ENCODE data around the gene CABLES2.

Gene CABLES2

DNA sequence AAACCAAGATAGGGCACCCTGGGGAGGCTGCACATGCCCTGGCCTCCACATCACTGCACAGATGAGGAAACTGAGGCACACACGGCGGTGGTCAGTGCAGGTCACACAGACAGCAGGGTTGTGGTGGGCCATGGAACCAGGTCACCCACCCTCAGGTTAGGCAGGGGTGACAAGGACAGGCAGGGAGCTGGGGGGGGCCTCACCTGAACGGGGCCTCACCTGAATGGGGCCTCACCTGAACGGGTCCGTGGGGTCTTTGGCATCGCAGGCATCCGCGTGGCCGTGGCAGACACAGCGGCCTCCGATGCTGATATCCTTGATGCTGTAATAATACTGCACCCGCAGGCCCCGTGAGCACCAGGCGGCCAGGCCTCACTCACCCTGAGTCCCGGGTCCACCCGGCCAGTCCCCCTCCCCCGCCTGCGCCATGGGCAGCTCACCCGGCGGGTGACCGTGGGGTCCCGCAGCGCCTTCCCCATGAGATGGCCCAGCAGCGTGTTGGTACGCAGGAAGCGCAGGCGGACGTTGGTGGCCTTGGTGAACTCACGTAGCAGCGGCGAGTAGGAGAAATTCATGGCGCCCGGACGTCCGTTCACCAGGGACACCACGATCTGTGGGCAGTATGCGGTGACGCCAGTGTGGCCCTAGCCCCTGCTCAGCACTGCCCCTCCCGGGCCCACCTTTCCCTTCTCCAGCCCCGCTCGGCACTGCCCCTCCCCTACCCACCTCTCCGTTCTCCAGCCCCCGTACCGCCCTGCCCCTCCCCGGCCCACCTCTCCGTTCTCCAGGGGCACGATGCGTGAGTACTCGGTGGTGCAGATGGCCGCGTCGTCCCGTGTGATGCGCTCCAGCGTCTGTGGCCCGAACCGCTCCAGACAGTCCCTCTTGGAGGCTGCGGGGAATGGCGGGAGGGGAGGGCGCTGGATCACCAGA lies 55.4 kb downstream of the CABLES2 start:
- H3K4me3 ChIP-seq (ENCODE audit: low read depth, low read length), result no peak overlapping the region

DNA sequence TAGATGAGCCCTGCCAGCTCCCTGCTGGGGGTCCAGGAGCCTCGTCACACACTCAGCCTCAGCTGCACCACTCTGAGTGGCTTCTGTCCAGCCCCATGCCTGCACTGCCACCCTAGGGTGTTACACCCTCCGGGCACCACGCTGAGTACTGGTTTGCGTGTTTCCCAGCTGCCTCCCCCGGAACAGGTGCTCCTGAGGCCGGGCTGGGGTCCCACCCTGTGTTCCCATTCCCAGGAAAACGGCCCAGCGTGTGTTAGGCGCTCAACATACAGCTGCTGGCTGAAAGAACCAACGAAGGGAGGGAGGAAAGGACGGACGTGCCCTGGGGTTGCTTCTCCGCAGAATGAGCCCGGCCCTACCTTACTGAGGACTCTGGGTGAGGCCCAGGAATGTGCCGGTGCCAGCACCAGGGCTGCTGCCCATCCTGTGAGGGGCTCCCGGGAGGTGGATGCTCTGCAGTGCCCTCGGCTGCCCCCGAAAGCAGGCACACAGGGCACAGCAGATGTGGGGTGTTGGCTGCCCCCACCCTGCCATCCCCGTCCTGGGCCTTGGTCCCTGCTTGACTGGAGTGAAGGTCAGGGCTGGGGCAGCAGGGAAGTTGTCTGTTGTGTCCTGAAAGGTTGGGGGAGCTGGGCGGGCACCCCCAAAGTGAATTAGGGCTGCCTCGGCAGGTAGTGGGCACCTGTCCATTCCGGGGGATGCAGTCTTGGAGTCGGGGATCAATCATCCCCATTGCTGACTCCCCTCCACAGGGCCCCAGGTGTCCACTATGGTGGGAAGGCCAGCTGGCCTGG lies 56.3 kb downstream of the CABLES2 start:
- H3K4me3 ChIP-seq (ENCODE audit: low read depth, low read length), result no peak overlapping the region

DNA sequence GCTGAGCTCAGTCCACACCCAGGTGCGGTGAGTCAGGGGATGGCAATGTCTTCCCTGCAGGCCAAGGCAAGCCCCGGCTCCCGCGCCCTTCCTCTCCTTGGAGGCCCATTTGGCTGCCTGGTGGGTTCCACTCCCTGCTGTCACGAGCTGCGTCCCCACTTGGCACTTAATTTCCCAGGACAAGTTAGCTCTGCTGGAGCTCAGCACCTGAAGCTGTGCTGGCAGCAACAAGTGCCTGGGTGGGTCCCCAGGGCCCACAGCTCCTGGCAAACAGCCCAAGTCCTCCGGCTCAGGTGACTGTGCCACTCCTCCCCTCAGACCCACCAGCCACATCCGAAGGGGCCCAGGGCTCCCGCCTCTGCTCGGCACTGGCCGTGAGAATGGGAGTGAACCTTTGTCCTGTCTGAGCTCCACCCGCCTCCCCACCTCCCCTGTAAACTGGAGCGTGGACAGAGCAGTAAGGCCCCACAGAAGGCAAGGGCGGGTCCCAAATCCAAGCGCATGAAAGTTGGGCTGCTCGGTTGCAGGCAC lies 56.9 kb downstream of the CABLES2 start:
- no peak overlapping the region for H3K4me3 ChIP-seq (ENCODE audit: low read depth, low read length)

DNA sequence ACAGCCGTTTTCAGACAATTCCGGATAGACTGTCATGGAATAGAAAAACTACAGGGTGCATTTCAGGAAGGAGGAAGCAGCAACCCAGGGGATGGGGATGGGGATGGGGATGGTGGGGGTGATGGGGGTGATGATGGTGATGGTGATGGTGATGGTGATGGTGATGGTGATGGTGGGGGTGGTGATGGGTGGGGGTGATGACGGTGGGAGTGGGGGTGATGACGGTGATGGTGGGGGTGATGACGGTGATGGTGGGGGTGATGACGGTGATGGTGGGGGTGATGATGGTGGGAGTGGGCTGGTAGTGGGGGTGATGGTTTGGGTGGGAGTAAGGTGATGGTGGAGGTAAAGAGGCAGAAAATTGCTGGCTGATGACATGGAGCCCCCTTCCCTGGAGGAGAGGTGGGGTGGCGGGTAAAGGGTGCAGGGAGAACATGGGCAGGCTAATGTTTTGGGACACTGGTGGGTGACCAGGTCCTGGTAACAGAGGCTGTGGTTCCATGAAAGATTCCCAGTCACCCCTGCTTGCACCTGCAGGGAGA lies 57.5 kb downstream of the CABLES2 start:
- H3K4me3 ChIP-seq (ENCODE audit: low read depth, low read length), result no peak overlapping the region

DNA sequence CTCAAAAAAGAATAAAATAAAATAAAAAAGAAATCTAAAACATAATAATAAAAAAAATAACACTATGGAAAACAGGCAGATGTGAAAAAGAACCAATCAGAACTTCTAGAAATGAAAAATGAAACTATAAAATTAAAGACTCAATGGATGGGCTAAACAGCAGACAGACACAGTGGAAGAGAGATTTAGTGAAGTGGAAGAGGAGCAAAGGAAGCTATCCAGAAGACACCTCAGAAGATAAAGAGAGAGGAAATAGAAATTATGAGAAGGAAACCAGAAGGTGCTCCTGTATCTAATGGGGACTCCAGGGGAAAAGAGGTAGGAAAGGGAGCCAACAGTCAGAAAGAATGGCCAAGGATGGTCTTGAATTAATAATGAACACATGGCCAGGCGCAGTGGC lies 58.5 kb downstream of the CABLES2 start:
- H3K4me3 ChIP-seq (ENCODE audit: low read depth, low read length), result no peak overlapping the region

DNA sequence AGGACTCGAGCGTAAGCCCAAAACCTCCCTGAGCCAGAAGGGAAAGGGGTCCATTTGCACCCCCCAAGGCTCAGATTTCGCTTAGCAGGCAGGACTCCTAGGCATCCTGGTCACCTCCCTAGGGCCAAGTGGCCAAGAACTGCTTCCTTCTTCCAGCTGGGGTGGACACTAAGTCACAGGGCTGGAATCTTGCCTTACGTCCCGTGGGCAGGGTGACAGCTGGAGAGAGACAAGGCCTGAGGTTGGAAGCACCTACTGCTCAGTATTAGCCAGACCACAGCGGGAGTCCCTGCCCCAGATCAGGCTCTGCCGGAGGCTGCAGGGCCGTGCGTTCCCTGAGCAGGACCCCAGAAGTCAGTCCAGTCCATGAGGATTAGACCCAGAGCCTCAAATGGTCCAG lies 59.6 kb downstream of the CABLES2 start:
- H3K4me3 ChIP-seq (ENCODE audit: low read depth, low read length), result no peak overlapping the region

DNA sequence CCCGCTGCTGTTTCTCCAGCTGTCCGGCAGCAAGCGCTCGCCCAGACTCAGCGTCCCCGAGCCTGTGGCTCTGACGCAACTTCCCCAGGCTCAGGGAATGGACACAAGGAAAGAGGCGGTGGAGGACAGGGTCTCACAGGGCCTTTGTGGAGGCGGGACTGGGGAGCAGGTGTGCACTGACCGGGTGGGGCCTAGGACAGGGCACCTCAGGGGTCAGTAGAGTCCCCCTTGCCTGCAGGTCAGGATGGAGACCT lies 60.0 kb downstream of the CABLES2 start:
- H3K4me3 ChIP-seq (ENCODE audit: low read depth, low read length), result no peak overlapping the region

DNA sequence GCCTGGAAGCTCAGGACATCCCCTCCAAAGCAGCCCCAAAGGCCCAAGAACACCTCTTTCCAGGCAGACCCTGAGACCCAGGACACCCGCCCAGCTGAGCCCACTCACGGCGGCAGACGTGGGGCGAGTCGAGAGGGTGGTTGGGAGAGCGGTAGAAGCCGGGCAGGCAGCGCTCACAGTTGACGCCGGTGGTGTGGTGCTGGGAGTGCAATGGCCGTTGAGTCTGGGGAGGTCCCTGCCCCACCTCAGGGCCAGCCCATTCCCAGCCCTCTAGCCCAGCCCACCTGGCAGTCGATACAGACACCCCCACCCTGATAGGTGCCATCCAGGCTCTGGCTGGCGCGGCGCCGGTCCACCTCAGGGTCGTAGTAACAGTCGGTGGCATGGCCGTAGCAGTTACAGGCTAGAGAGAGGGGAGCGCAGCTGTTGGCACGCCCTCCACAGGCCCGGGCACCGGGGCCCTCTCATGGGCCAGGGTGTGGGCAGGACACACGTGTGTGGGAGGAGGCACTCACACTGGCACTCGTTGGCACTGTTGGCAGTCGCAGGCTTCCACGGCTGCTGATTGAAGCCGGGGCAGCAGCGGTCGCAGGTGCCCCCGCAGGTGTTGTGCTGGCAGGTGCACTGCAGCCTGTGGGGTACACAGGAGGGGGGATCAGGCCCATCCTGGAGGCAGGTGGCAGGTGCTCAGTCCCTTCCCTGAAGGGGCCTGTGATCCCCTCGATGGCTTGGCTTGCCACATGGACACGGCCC lies 60.5 kb downstream of the CABLES2 start:
- no peak overlapping the region for H3K4me3 ChIP-seq (ENCODE audit: low read depth, low read length)

DNA sequence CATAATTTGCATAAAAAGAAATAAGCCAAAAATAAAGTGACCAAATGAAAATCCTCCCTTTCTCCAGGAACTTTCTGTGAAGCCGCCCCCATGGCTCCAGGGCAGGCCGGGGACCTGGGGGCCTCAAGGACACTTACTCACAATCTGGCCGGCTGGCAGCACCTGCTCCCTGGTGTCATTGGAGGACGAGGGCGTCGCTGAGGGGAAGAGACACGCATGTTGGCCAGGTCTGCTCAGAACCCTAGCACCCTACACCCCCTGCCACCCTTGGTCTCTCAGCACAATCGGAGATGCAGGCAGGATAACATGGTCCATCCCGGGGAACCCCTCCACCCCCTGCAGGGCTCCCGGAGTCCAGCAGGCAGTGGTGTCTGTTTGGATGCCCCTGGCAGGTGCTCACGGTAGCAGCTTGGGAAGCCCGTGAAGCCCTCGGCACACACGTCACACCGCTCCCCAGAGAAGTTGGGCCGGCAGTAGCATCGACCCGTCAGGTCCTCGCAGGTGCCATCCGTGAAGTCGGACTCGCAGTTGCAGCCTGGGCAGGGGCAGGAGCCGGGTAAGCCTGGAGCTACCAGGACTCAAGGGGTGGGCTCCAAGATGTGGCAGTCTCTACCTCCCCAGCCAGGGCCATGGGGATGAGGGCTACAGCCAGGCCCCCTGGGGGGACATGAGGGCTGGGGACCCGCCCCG lies 61.3 kb downstream of the CABLES2 start:
- H3K4me3 ChIP-seq (ENCODE audit: low read depth, low read length), result no peak overlapping the region

DNA sequence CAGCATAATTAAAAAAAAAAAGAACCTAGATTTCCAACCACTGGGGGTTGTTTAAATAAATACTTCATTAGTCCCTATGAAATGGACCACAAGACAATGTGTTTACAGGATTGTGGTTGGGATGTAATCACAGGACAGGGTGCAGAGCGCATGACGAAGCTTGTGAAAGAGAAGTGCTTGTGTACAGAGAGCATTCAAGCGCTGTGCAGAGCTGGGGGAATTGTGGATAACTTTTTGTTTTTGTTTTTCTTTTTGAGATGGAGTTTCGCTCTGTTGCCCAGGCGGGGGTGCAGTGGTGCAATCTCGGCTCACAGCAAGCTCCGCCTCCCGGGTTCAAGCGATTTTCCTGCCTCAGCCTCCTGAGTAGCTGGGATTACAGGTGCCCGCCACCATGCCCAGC lies 62.3 kb downstream of the CABLES2 start:
- no peak overlapping the region for H3K4me3 ChIP-seq (ENCODE audit: low read depth, low read length)

DNA sequence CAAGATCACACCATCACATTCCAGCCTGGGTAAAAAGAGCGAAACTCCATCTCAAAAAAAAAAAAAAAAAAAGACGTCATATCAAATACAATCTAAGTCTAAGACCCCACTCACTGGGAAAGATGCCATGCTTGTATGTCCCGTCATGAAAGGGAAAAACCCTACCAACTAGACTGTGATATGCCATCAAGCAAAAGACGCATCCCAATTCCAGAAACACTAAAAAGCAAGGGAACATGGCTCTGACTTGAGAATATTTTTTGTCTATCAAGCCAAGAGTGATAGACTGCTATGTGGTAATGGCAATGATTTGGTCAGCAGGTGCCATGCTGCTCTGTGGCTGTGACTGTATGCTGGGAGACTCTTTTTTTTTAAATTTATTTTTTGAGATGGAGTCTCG lies 63.0 kb downstream of the CABLES2 start:
- H3K4me3 ChIP-seq (ENCODE audit: low read depth, low read length), result no peak overlapping the region

DNA sequence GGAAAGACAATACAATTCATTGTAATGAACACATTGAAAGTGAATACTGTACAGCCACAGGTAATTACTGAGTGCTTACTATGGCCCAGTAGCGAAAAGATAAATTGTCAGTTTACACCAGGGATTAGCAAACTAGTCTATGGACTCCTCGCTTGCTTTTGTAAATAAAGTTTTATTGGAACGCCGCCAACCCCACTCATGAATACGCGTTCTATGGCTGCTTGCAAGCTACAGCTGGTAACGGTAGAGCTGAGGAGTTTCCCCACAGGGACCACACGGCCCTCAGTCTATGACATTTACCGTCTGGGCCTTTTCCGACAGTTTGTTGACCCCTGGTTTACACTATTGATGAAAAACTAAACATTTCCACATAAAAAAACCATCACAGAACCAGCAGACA lies 64.2 kb downstream of the CABLES2 start:
- no peak overlapping the region for H3K4me3 ChIP-seq (ENCODE audit: low read depth, low read length)

DNA sequence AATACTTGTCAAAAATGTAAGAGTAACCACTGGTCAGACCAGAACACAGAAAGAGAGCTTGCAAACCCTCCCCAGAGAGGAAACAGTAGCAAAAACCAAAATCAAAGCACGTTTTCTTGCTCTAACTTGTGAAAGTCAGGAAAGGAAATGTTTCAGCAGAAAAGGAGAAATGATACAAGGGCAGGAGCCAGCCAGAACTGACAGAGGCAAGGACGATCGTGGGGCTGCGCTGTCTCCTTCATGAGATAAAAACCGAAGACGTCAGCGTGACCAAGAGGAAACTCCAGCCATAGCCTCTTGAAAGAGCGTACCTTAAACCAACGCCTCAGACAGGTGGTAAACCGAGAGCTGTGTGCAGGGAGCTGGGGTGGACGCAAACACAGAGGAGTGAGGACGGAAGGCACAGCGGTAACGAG lies 67.4 kb downstream of the CABLES2 start:
- no peak overlapping the region for H3K4me3 ChIP-seq (ENCODE audit: low read depth, low read length)
